Cardiac fibroblast (primary cell): ENCODE measurements around the gene ZNF652.

ENCODE experiments used
- DNase-seq, 2 donors: peaks; one replicate each; pipeline versions ENCODE4 v3.0.0 to v3.0.0-alpha.2; 2010; ENCODE audit warnings: low read depth in 2 of 2
- H3K4me3 ChIP-seq, 2 donors: replicated peaks in 1 of 2; 1 replicate in 1 of 2; 2 replicates in 1 of 2; pipeline ENCODE4 v1.5.1; 2011; ENCODE audit warnings: low read depth in 2 of 2, low read length in 2 of 2, mild to moderate bottlenecking in 2 of 2, moderate library complexity in 1 of 2
- CTCF ChIP-seq: IDR thresholded peaks from one replicate; pipeline ENCODE4 v1.5.1; 2011; ENCODE audit warnings: low read depth, mild to moderate bottlenecking, low read length, inconsistent platforms

ZNF652 gene

DNA sequence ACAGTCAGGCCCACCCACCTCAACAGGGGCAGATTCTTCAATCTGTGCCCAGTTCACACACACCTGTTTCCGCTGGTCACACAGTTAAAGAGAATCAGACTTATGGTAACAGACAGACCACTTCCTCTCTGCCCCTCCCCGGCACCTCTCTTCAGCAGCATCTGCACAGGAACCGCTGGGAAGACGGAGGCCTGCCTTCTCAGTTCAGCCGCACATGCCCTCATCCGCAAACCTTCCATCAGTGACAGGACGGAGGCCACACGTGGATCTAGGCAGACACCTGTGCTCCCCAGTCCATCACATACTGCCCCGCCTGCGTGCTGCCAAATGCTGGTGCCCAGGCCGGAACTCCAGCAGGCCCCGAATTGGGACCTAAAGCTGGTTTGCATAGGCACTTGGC lies 42.3 kb upstream of the ZNF652 start:
- H3K4me3 ChIP-seq = no peak overlapping the region
- DNase-seq = no peak
- no peak for TF ChIP-seq CTCF

DNA sequence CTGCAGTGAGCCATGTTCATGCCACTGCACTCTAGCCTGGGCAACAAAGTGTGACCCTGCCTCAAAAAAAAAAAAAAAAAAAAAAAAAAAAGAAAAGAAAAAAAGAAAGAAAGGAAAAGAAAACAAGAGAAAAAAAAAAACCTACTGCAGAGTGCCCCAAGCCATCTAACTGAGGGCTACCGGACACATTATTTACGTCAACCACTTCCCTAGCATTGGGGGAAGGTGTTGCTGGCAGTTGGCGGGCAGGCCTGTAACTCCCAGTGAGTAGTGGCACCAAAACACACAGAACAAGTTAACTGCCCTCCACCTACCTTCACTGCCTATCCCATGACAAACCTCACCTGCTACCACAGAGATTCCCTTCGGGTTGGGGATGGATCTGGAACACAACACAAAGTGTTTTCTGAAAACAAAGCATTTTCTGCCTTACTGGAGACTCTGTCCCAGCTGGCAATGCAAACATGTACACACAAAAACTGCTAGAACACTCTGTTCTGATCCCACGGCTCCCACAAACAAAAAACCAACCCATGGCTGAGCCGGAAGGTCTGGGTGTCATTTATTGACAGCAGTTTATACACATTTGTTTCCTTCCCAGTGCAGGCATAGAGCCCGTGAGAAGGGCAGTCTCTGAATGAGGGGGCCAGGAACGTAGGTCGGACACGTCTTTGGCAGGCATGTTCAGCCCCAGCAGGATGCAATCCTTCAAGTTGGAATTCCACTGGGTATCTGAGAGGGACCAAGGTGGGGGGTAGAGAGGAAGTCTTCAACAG lies 41.7 kb upstream of the ZNF652 start:
- no peak for TF ChIP-seq CTCF
- no peak overlapping the region for H3K4me3 ChIP-seq
- DNase-seq = no peak

DNA sequence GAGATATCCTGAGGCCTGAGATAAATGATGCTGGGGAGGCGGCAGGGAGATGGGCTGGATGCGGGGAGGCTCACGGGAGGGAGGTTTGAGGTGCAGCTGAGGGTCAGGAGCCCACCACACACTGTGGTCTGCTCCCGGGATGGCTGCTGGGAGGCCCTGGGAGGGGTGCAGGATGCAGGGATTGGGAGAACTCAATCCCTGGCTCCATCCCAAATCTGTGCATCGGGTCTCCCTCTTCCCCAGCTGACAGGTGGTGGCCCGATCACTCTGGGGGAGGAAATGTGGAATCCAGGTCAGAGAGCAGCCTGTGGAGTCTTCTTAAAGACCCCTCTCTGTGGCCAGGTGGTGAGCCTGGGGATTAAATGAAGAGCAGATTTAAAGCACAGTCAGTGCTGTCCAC lies 40.7 kb upstream of the ZNF652 start:
- no peak overlapping the region for H3K4me3 ChIP-seq

DNA sequence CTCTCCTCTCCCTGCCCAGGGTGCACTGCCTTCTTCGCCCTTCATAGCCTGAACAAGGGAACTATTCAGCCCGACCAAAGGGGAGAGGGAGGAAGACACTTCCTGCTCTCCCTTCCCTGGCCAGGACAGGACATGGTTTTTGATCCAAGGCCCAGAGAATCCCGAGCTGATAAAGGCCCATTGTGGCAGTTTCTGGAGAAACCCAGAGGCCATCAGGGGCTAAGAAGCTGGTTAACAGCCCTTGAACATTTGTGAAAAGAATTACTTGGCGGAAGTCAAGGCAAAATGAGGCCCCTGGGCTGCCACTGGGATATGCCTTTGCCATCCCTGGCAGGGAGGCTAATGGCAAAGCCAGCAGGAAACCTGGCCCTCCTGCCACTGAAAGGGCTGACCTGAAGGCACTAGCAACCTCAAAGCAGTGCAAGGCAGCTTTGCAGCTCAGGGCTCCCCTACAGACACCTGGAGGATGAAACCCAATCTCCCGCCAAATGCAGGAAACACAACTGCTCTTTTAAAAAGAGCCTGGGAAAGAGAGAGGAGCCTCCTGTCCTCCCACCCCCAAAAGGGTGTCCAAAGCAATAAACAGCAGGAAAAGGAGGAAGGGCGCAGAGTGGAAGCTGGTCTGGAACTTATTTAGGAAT lies 40.0 kb upstream of the ZNF652 start:
- H3K4me3 ChIP-seq = no peak overlapping the region
- TF ChIP-seq CTCF = no peak
- DNase-seq = no peak

More for the DNA sequence above, 40.7 kb upstream of the ZNF652 start:
- no peak for TF ChIP-seq CTCF
- no peak for DNase-seq

DNA sequence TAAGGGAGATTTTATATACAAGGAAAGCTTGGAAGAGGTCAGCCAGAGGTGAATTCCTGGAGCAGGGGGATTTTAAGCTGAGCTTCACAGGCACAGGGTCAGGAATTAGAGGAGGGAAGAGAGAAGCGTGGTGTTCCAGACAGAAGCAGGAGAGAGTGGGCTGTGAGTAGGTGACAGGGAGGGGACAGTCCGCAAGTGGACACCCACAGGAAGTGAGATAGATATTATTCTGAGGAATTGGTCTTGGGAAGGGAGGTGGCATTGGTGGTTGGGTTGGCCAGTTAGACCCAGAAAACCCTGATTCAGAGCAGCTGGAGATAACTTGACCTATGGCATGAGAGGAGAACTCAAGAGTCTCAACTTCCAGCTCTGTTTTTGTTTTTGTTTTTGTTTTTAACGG lies 37.9 kb upstream of the ZNF652 start:
- no peak for DNase-seq
- no peak overlapping the region for H3K4me3 ChIP-seq
- no peak for TF ChIP-seq CTCF

DNA sequence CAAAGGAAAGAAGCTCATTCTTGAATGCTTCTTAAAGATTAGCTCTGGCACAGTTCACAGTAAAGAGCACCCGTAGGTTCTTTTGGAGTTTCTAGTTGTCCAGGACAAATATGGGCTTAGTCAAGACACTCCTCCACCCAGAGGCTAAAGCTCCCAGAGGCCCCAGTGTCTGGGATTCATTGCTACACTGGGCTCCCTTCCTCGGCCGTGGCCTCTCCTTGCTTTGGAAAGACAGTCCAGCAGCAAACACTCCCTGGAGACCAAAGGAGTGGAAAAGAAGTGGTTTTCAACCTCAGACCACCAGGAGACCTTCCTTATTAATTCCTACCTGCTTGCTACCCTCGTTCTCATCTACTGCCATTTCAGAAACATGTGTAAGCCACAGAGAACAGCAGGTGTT lies 35.5 kb upstream of the ZNF652 start:
- no peak for TF ChIP-seq CTCF
- DNase-seq = no peak
- H3K4me3 ChIP-seq = no peak overlapping the region
